ENCODE measurements around the gene MSI2. TPM values are rescaled to one million over a fixed set of nuclear protein-coding genes. Genes with fewer than 3 reads are reported as not detected.

MSI2 gene
- total RNA-seq, 1 donor = 46.6 TPM

DNA sequence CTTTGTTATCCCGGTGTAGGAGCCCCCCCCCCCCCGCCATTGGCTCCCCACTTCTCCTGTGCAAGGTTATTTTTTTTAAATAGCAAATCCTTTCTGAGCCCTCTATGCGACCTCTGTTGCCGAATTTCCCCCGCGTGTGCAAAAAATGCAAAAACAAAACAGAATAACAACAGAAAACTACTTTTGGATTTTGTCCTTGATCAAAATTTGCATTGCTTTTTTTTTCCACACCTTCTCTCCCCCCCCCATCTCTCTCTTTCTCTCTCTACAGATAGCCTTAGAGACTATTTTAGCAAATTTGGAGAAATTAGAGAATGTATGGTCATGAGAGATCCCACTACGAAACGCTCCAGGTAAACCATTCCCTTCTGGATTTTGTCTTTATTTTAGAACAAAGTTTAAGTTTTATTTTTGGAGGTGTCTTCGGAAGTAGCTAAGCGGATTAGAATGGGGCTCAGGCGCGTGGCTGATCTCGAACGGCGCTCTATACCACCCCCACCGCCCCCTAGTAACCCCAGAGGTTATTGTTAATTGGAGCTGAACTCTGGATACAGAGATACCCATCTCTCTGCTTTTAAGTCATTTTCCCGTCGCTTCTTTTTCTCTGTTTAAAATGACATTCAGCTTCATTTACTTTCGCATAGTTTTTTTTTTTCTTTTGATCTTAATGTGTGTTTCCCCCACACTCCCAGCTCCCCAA, 1.0 kb downstream of the MSI2 start:
- peak overlapping the region; percentile 67 for H3K4me3 ChIP-seq (ENCODE audit: low read length)
- H3K27me3 ChIP-seq (ENCODE audit: insufficient read depth, low read length) = no peaks in the 10 kb centered on the region
- no peaks in the 10 kb centered on the region for H3K9me3 ChIP-seq (ENCODE audit: low read depth, low read length)
- peaks cover 34% of the 10 kb centered on the region for H3K4me1 ChIP-seq (ENCODE audit: insufficient read depth, low read length)

DNA sequence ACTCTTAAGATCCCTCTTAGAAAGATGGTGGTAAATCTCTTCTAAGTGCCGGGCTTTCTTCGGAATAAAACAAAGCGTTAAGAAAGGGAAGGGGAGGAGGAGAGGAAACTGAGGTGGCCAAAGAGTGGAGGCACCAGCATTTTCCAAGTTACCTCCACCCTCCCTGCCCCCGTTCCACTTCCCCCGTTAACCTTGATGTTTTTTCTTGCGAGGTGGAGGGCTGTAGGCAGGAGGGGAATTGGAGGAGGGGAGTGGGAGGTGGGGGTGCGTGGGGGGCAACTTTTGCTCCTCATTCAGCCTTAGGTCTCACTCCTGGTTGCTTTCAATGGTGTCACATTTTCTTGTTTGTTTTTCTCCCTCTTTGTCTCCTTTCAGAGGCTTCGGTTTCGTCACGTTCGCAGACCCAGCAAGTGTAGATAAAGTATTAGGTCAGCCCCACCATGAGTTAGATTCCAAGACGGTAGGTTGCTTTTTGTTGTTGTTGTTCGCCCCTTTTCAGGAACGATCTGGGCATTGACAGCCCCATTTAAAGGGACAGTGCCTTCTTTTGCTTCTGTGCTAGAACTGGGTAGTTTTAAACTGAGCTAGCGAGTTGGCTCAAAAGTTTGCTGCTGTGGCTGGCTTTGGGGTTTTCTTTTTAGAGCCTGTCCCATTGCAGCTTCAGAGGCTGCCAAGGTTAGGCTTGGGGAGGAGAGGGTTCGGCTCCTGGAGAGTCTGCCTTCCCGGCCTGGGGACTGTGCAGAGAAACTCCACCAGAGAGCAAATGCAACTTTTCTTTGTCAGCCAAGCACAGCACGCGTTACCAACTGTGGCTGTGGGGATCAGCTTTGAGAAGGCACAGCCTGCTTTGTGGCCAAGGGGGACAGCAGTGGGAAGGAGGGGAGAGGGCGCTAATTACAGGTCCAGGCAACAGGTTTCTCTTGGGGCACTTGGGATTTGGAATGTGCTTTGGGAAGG, 1.9 kb downstream of the MSI2 start:
- Histone ChIP-seq H3K9me3 (ENCODE audit: low read depth, low read length) (no peaks in the 10 kb centered on the region), H3K4me3 (ENCODE audit: low read length) (peak overlapping the region; percentile 67), H3K27me3 (ENCODE audit: insufficient read depth, low read length) (no peaks in the 10 kb centered on the region), H3K4me1 (ENCODE audit: insufficient read depth, low read length) (peaks cover 37% of the 10 kb centered on the region)

DNA sequence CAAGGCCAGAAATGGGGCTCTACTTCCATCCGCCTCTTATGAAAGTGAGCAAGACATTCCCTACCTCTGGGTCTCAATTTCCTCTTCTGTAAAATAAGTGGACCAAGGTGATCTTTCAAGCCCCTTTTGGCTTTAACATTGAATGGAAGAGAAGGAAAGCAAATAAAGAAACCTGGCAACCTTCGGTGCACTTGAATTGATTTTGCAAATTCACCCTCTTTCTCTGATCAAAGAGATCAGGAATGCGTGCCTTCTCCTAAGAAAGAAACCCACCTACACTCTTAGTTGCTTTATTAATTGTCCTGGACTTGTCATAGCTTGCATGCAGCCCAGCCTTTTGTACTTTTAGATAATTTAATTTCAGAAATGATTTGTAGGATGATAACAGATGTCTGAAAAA, 3.0 kb downstream of the MSI2 start:
- H3K9me3 ChIP-seq (ENCODE audit: low read depth, low read length) = no peaks in the 10 kb centered on the region
- H3K27me3 ChIP-seq (ENCODE audit: insufficient read depth, low read length) = no peaks in the 10 kb centered on the region
- no peak overlapping the region for H3K4me3 ChIP-seq (ENCODE audit: low read length)
- peaks cover 37% of the 10 kb centered on the region for H3K4me1 ChIP-seq (ENCODE audit: insufficient read depth, low read length)

DNA sequence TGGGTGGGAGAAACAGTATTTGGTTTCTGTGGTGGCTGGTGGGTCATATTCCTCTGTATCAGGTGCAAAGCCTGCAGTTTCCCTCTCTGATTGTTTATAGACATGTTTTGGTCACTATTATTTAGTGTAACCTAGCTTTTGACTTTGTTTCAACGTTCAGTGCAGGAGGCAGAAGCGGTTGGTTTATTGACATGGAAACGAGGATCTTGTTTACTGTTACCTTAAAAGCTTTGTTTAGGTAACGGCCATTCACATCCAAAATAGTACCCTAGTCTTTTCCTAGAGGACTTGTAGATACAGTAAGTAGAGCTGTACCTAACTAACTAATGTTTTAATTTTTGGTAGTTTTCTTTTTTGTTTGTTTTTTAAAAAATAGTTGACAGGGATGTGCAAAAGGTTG, 3.5 kb downstream of the MSI2 start:
- peaks cover 37% of the 10 kb centered on the region for H3K4me1 ChIP-seq (ENCODE audit: insufficient read depth, low read length)
- no peaks in the 10 kb centered on the region for H3K9me3 ChIP-seq (ENCODE audit: low read depth, low read length)
- H3K27me3 ChIP-seq (ENCODE audit: insufficient read depth, low read length) = no peaks in the 10 kb centered on the region
- H3K4me3 ChIP-seq (ENCODE audit: low read length) = no peak overlapping the region

DNA sequence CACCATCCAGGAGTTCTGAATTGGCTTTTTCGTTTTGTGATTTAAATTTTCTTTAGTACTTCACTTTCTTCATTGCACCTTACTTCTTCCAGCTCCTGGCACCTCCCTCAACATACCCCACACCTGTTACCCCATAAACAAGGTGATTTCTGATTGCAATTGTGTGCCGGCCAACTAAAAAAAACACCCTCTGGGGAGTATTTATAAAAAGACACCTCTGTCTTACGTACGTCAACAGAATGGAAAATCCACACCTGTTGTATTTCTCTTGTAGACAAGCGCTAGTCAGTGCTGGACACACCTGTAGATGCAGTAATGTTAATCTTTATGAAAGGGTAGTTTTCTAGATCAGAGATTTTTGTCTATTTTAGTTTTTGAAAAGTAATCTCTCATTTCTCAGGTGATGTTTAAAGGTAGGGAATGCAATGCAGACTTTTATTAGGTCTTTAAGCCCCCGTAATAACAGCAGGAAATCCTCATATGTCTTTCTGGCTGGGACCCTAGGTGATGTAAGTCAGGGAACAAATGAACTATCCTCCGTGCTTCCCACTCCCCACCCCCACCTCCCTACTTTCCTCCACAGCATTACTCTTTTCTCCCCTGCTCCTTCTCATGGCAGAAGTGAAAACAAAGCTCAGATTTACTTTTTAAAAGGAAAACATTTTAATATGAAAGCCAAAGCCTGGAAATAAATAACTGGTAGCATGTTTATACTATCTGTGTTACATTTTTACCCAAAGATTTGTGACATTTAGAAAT, 4.2 kb downstream of the MSI2 start:
- Histone ChIP-seq H3K9me3 (ENCODE audit: low read depth, low read length) (no peaks in the 10 kb centered on the region), H3K27me3 (ENCODE audit: insufficient read depth, low read length) (no peaks in the 10 kb centered on the region), H3K4me3 (ENCODE audit: low read length) (no peak overlapping the region), H3K4me1 (ENCODE audit: insufficient read depth, low read length) (peaks cover 37% of the 10 kb centered on the region)

DNA sequence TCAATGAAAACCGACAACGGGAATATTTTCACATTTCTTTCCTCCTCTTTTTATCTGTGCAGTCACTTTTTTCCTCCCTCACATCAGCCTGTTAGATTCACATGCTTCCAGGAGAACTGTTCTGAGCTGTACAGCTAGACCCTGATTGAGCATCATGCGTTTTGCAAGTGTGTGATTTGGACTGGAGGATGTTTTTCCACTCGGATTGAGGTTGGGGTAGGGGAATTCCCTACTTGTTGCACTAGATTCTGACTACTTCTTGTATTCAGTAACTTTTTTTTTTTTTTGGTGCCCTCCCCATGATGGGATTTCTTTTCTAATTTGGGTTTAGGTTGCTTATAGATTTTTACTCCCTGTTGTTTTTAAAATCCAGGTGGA, 4.8 kb downstream of the MSI2 start:
- H3K4me1 ChIP-seq (ENCODE audit: insufficient read depth, low read length) = peaks cover 33% of the 10 kb centered on the region
- no peaks in the 10 kb centered on the region for H3K9me3 ChIP-seq (ENCODE audit: low read depth, low read length)
- no peaks in the 10 kb centered on the region for H3K27me3 ChIP-seq (ENCODE audit: insufficient read depth, low read length)
- no peak overlapping the region for H3K4me3 ChIP-seq (ENCODE audit: low read length)

DNA sequence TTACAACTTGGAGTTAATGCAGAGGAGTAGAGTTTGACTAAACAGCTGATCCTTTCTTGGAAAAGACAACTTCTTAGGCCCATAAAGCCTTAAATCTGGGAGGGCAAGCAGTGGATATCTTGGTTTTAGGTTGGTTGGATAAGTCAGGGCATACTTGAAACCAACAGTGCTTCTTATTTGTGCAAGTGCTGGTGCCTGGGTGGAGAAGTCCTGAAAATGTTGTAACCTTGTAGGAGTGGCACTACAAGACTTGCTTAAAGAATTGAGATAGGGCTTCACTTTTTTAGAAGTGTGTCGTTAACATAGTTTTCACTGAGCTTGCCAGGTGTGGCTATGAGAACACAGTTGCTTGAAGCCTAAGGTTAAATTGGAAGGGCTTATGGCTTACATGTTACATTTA, 6.2 kb downstream of the MSI2 start:
- H3K9me3 ChIP-seq (ENCODE audit: low read depth, low read length) = no peaks in the 10 kb centered on the region
- H3K27me3 ChIP-seq (ENCODE audit: insufficient read depth, low read length) = no peaks in the 10 kb centered on the region
- no peak overlapping the region for H3K4me3 ChIP-seq (ENCODE audit: low read length)
- H3K4me1 ChIP-seq (ENCODE audit: insufficient read depth, low read length) = peaks cover 33% of the 10 kb centered on the region

DNA sequence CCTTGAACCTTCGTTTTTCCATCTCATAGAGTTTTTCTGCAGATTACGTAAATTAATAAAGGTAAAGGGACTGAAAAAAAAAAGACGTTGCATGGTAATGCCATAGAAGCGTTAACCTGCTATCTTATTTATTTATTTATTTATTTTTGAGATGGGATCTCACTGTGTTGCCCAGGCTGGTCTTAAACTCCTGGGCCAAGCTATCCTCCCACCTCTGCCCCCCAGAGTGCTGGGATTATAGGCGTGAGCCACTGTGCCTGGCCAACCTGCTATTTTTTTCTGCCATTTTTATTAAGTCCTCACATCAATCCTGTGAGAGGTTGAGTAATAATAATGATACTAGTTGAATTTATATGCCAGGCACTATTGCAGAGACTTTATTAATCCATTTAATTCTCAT, 7.9 kb downstream of the MSI2 start:
- Histone ChIP-seq H3K4me3 (ENCODE audit: low read length) (no peak overlapping the region), H3K27me3 (ENCODE audit: insufficient read depth, low read length) (no peaks in the 10 kb centered on the region), H3K9me3 (ENCODE audit: low read depth, low read length) (no peaks in the 10 kb centered on the region), H3K4me1 (ENCODE audit: insufficient read depth, low read length) (peaks cover 20% of the 10 kb centered on the region)

DNA sequence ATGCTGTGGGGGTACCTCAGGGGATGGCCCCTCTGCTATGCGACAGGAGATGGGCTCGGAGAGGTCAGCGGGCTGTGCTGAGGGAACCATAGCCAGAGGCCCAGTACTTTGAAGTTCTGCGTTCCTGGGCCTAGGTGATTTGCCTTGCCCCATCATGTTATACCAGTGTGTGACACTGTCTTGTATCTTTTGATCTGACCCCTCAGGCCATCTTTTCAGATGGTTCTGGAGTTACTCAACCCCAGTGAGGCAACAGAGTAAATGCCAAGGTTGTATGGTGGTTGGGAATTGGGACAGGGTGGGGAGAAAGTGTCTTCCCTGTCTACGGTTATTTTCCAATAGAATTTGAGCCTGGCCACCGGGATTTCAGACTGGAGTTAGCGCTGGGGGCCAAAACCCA, 8.5 kb downstream of the MSI2 start:
- no peak overlapping the region for H3K4me3 ChIP-seq (ENCODE audit: low read length)
- peaks cover 15% of the 10 kb centered on the region for H3K4me1 ChIP-seq (ENCODE audit: insufficient read depth, low read length)
- H3K27me3 ChIP-seq (ENCODE audit: insufficient read depth, low read length) = no peaks in the 10 kb centered on the region
- H3K9me3 ChIP-seq (ENCODE audit: low read depth, low read length) = no peaks in the 10 kb centered on the region

DNA sequence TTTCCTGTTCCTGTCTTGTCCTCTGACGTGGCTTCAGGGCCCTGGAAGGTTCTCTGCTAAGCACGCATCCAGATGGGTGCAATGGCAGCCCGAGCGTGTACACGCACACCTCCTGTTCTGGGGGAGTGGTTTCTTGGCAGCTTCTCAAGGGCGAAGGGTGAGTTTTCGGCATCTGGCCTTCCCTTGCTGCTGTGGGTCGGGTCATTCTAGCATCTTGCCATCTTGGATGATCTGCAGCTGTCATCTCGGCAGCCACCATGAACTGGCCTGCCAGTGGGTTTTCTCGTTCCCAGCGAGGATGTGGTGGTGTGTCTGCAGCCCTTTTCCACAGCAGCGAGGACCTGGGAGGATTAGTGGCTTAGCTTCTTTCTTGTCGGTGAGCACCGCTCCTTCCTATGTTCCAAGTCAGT, 10.6 kb downstream of the MSI2 start:
- H3K4me1 ChIP-seq (ENCODE audit: insufficient read depth, low read length) = peaks cover 5% of the 10 kb centered on the region
- H3K4me3 ChIP-seq (ENCODE audit: low read length) = no peak overlapping the region
- no peaks in the 10 kb centered on the region for H3K27me3 ChIP-seq (ENCODE audit: insufficient read depth, low read length)
- H3K9me3 ChIP-seq (ENCODE audit: low read depth, low read length) = no peaks in the 10 kb centered on the region

DNA sequence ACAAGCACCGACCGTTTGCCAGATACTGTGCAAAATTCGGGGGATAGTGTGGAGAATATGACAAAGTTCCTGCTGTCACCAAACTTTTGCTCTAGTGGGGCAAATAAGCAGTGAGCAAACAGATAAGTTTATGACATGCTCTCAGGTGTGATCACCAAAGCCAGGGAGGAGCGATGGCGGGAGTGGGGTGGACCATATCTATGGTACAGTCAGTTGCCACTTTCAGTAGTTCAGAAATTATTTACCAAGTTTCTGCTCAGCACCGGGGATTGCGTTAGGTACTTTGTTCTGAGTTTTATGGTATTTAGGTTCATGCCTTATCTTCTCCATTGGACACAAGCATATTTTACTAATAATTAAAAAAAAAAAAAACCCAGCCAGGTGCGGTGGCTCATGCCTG, 11.9 kb downstream of the MSI2 start:
- Histone ChIP-seq H3K4me1 (ENCODE audit: insufficient read depth, low read length) (no peaks in the 10 kb centered on the region), H3K27me3 (ENCODE audit: insufficient read depth, low read length) (no peaks in the 10 kb centered on the region), H3K9me3 (ENCODE audit: low read depth, low read length) (no peaks in the 10 kb centered on the region), H3K4me3 (ENCODE audit: low read length) (no peak overlapping the region)

DNA sequence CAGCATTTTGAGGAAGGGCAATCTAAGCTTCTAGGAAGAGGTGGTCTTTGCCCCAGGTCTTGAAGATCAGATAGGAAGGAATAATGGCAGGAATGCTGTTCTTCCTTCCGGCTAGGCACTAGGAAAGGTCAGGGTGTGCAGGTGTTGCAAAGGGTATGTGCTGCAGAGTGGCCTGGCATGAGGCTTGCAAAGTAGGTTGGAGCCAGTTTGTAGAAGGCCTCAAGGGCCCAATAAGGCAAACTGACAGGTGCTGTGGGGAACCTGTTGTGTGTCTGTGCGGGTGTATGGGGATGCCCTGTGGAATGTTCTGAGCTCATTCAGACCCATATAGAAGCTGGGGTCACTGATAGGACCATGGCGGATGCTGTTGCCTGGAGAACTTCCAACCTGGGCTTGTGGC, 12.7 kb downstream of the MSI2 start:
- Histone ChIP-seq H3K9me3 (ENCODE audit: low read depth, low read length) (no peaks in the 10 kb centered on the region), H3K27me3 (ENCODE audit: insufficient read depth, low read length) (no peaks in the 10 kb centered on the region), H3K4me3 (ENCODE audit: low read length) (no peak overlapping the region), H3K4me1 (ENCODE audit: insufficient read depth, low read length) (no peaks in the 10 kb centered on the region)

DNA sequence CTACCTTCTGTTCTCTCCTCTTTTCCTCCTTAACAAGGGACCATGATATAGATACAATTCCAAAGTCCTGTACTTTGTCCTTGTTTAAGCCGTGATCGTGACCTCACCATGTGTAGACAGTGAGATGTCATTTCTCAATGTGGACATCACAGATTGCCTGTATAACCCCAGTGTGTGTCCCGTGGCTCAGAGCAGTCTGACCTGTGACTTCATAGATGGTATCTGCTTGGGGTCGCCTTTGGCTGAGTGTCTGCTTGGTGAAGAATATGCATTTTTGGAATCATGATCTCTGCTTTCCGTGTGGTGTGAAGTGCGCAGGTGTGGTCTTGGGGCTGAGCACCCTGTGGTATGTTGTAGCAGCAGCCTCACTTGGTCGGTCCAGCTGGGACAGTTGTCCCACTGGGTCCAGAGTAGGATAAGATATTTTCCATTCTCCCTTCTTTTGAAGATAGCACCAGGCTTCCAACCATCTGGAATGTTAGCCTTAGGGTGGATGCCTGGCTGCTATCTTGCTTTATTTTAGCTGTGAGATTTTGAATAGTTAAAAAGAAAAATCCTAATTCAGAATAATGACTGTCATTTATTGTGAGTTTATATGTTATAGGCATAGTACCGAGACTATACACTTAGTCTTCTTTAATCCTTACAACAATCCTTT, 13.4 kb downstream of the MSI2 start:
- Histone ChIP-seq H3K27me3 (ENCODE audit: insufficient read depth, low read length) (no peaks in the 10 kb centered on the region), H3K4me3 (ENCODE audit: low read length) (no peak overlapping the region), H3K9me3 (ENCODE audit: low read depth, low read length) (no peaks in the 10 kb centered on the region), H3K4me1 (ENCODE audit: insufficient read depth, low read length) (no peaks in the 10 kb centered on the region)

DNA sequence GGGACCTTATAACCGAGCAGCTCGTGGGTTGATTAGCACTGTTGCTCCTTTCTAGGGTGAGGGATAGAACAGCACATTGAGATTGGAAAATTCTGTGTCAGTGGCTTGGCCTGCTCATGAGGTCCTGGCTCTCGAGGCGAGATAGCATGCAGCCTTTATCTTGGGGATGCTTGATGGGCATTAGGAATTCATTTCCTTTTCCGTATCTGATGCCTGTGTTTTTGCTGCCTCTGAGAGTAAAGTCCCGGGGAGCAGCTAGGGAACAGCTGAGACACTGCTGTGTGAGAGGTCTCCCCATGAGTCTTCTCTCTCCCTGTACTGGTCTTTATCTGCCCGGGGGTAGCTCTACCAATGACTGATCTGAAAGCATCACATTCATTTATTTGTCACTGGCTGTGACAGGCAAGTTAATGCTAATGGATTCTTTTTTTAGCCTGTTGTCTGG, 14.5 kb downstream of the MSI2 start:
- H3K27me3 ChIP-seq (ENCODE audit: insufficient read depth, low read length) = no peaks in the 10 kb centered on the region
- H3K9me3 ChIP-seq (ENCODE audit: low read depth, low read length) = no peaks in the 10 kb centered on the region
- H3K4me3 ChIP-seq (ENCODE audit: low read length) = no peak overlapping the region
- H3K4me1 ChIP-seq (ENCODE audit: insufficient read depth, low read length) = no peaks in the 10 kb centered on the region

DNA sequence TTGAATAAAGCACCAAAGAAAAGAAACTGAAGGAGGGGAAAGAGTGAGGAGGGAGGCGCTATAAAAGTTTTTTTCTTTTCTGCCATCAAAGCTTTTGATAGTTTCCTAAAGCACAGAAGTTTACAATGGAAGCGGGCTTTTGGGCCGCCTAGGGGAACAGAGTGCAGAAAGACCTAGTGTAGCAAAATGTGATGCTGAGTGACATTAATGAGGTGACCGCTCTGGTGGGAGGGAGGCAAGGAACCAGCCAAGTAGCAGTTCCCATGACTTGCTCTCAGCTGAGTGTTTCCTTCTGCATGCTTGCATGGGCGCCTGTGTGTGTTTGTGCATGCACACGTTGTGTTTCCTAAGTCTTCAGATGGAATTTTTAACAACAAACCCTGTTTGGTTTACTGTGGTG, 15.5 kb downstream of the MSI2 start:
- Histone ChIP-seq H3K4me3 (ENCODE audit: low read length) (no peak overlapping the region), H3K27me3 (ENCODE audit: insufficient read depth, low read length) (no peaks in the 10 kb centered on the region), H3K9me3 (ENCODE audit: low read depth, low read length) (no peaks in the 10 kb centered on the region), H3K4me1 (ENCODE audit: insufficient read depth, low read length) (peaks cover 5% of the 10 kb centered on the region)
